GM21390 (cell line): ENCODE results near the gene TM9SF3.
"Not testable (repeated sequence)": the region's sequence is repeated elsewhere in the genome, so short reads cannot be mapped to it uniquely, and the experiment has no call there.

Source experiments
- ATAC-seq: cut with Tn5 transposase; IDR thresholded peaks from one replicate; pipeline ENCODE4 v1.9.1; 2021; ENCODE audit not compliant: unreplicated experiment

TM9SF3 gene

GRCh38 chr10:96600337-96600736 is 13.5 kb upstream of the TM9SF3 start:
- ATAC-seq, result no peak

GRCh38 chr10:96598846-96599245 is 12.0 kb upstream of the TM9SF3 start:
- ATAC-seq, result no peak

GRCh38 chr10:96596422-96597407 is 9.9 kb upstream of the TM9SF3 start:
- no peak for ATAC-seq

GRCh38 chr10:96595741-96596140 is 8.9 kb upstream of the TM9SF3 start:
- no peak for ATAC-seq

- ATAC-seq, result no peak
These were observed 5.1 kb upstream of the TM9SF3 start for GRCh38 chr10:96591946-96592345.

- ATAC-seq, result no peak
These were observed 2.0 kb upstream of the TM9SF3 start for GRCh38 chr10:96588616-96589419.

GRCh38 chr10:96588060-96588554 is 1.3 kb upstream of the TM9SF3 start:
- ATAC-seq, result no peak

- ATAC-seq, result peak; percentile 13
These were observed 650 bp upstream of the TM9SF3 start for GRCh38 chr10:96587264-96588059.

GRCh38 chr10:96585736-96586418 is 935 bp downstream of the TM9SF3 start:
- ATAC-seq, result peak; percentile 16

GRCh38 chr10:96584474-96584873 is 2.3 kb downstream of the TM9SF3 start:
- ATAC-seq, result no peak

GRCh38 chr10:96584035-96584434 is 2.8 kb downstream of the TM9SF3 start:
- no peak for ATAC-seq

GRCh38 chr10:96579133-96579532 is 7.7 kb downstream of the TM9SF3 start:
- ATAC-seq, result no peak

- no peak for ATAC-seq
These were observed 8.2 kb downstream of the TM9SF3 start for GRCh38 chr10:96578633-96579032.

- no peak for ATAC-seq
These were observed 8.8 kb downstream of the TM9SF3 start for GRCh38 chr10:96578022-96578421.

- ATAC-seq, result no peak
These were observed 9.7 kb downstream of the TM9SF3 start for GRCh38 chr10:96577069-96577468.

GRCh38 chr10:96576277-96576980 is 10.4 kb downstream of the TM9SF3 start:
- no peak for ATAC-seq

GRCh38 chr10:96574564-96574963 is 12.2 kb downstream of the TM9SF3 start:
- not testable (repeated sequence) for ATAC-seq

GRCh38 chr10:96573036-96573435 is 13.8 kb downstream of the TM9SF3 start:
- ATAC-seq, result no peak
